DOHH2 (cell line): ENCODE data around the gene RGMB.

Source experiments
- EZH2phosphoT487 ChIP-seq: fragments of 200-600 bp; sonication (generic); IDR thresholded peaks from 2 replicates; pipeline ENCODE4 v1.6.1; 2017; ENCODE audit warnings: borderline replicate concordance, mild to moderate bottlenecking, antibody characterized with exemption, low read length, moderate library complexity, mixed read lengths
- TF ChIP-seq, protein P1 (sequence below): fragments of 200-600 bp; sonication (generic); IDR thresholded peaks from one replicate; pipeline ENCODE4 v1.5.1; 2014; ENCODE audit warnings: antibody characterized with exemption, mild to moderate bottlenecking, low read depth, low read length; ENCODE audit not compliant: poor library complexity, severe bottlenecking

DNA sequence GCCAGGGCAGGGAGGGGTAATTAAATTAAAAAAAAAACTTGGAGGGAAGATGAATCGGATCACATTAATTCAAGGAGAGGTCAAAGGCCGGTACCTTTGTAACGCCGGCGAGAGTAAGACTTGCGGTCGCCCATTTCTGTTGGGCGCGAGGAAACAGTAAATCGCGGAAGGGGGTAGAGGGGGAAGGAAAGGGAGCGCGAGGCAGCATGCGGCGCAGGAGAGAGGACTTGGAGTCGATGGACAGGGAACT is 324 bp upstream of the RGMB start:
- TF ChIP-seq, protein P1, sequence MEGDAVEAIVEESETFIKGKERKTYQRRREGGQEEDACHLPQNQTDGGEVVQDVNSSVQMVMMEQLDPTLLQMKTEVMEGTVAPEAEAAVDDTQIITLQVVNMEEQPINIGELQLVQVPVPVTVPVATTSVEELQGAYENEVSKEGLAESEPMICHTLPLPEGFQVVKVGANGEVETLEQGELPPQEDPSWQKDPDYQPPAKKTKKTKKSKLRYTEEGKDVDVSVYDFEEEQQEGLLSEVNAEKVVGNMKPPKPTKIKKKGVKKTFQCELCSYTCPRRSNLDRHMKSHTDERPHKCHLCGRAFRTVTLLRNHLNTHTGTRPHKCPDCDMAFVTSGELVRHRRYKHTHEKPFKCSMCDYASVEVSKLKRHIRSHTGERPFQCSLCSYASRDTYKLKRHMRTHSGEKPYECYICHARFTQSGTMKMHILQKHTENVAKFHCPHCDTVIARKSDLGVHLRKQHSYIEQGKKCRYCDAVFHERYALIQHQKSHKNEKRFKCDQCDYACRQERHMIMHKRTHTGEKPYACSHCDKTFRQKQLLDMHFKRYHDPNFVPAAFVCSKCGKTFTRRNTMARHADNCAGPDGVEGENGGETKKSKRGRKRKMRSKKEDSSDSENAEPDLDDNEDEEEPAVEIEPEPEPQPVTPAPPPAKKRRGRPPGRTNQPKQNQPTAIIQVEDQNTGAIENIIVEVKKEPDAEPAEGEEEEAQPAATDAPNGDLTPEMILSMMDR = no peak
- no peak for TF ChIP-seq EZH2phosphoT487
